HepG2 (cell line): ENCODE results near the gene CYP2U1. TPM values are rescaled to one million over a fixed set of nuclear protein-coding genes. Genes with fewer than 3 reads are reported as not detected.

ENCODE experiments used
- ATAC-seq: fragments of 200-7000 bp; cut with Tn5 transposase; 3 replicates; pipeline ENCODE4 v1.9.1; 2020; ENCODE audit warnings: mild to moderate bottlenecking, moderate library complexity
- BruUV-seq: library from RNA; stranded (reverse); fragments of 400-500 nt; replicated peaks from 2 replicates; lab custom pipeline; 2021; lab: Mats Ljungman, UMichigan
- CTCF ChIA-PET: fragments of 300-600 bp; formaldehyde crosslinking; extraction: SDS; loops from one replicate; lab custom pipeline; 2021; ENCODE audit warnings: low total read pairs, inconsistent platforms, low intra/inter-chr PET ratio; lab: Yijun Ruan, JAX
- POLR2A ChIA-PET: fragments of 350-600 bp; sonication (Branson Sonifier 250); formaldehyde crosslinking; loops from one replicate; lab custom pipeline; 2020; ENCODE audit warnings: antibody characterized with exemption, inconsistent platforms; lab: Yijun Ruan, JAX
- DNase-seq: peaks from one replicate; pipeline ENCODE4 v3.0.0-alpha.2; 2015; ENCODE audit warnings: low spot score
- FAIRE-seq: peaks from 3 replicates; lab custom pipeline; 2011; peaks lifted over from hg19 to GRCh38; lab: Jason Lieb, UNC
- H2AFZ ChIP-seq: one replicate; pipeline ENCODE4 v1.6.1; 2011; ENCODE audit warnings: low read length, inconsistent platforms
- H3K27ac ChIP-seq: fragments of 300-600 bp; 3 replicates; pipeline ENCODE4 v1.8.0; 2011; ENCODE audit warnings: mixed run types, mild to moderate bottlenecking, mixed read lengths, low read length, inconsistent platforms; ENCODE audit not compliant: insufficient read depth; ENCODE audit errors: extremely low read length
- H3K27me3 ChIP-seq, 2 experiments: fragments of 200-600 bp in 1 of 2; 2 replicates in 1 of 2; 3 replicates in 1 of 2; pipeline versions ENCODE4 v1.6.0 to v1.8.0; 2011; ENCODE audit warnings: low read length in 2 of 2, mild to moderate bottlenecking in 2 of 2, moderate library complexity in 2 of 2, inconsistent platforms in 1 of 2; ENCODE audit not compliant: insufficient read depth in 2 of 2, control insufficient read depth in 1 of 2
- H3K36me3 ChIP-seq, 2 experiments: fragments of 200-600 bp in 1 of 2; replicated peaks in 1 of 2; 2 replicates in 1 of 2; 3 replicates in 1 of 2; pipeline versions ENCODE4 v1.5.1 to v1.8.0; 2011; ENCODE audit warnings: low read length in 2 of 2, inconsistent platforms in 1 of 2; ENCODE audit not compliant: insufficient read depth in 2 of 2, control insufficient read depth in 1 of 2
- H3K4me1 ChIP-seq: 2 replicates; pipeline ENCODE4 v1.5.1; 2012; ENCODE audit warnings: low read length, inconsistent platforms; ENCODE audit not compliant: insufficient read depth
- H3K4me2 ChIP-seq: 2 replicates; pipeline ENCODE4 v1.6.0; 2011; ENCODE audit warnings: low read depth, low read length, inconsistent platforms
- H3K4me3 ChIP-seq, 3 experiments: fragments of 200-600 bp in 1 of 3; sonication (generic), shearing (Covaris generic) in 1 of 3; replicated peaks in 1 of 3; 2 replicates each; pipeline ENCODE4 v1.5.1; 2011 to 2016; ENCODE audit warnings: low read length in 3 of 3, inconsistent platforms in 2 of 3, low read depth in 2 of 3, mild to moderate bottlenecking in 2 of 3, control low read depth in 1 of 3, mixed read lengths in 1 of 3; ENCODE audit not compliant: insufficient read depth in 1 of 3
- H3K79me2 ChIP-seq: one replicate; pipeline ENCODE4 v1.6.1; 2011; ENCODE audit warnings: low read length, inconsistent platforms; ENCODE audit not compliant: insufficient read depth
- H3K9ac ChIP-seq: 2 replicates; pipeline ENCODE4 v1.6.0; 2011; ENCODE audit warnings: mild to moderate bottlenecking, low read depth, low read length, inconsistent platforms; ENCODE audit not compliant: insufficient read depth
- H3K9me3 ChIP-seq: 2 replicates; pipeline ENCODE4 v1.5.1; 2012; ENCODE audit warnings: mild to moderate bottlenecking, low read length
- H4K20me1 ChIP-seq: 2 replicates; pipeline ENCODE4 v1.6.0; 2011; ENCODE audit warnings: inconsistent platforms, mild to moderate bottlenecking, low read length, moderate library complexity; ENCODE audit not compliant: insufficient read depth
- BCL3 ChIP-seq: sonication (generic); formaldehyde crosslinking; IDR thresholded peaks from 2 replicates; pipeline ENCODE4 v1.5.1; 2020; ENCODE audit warnings: mild to moderate bottlenecking, missing genetic modification reagents, moderate library complexity
- SAP130 ChIP-seq: IDR thresholded peaks from 2 replicates; pipeline ENCODE4 v1.6.1; 2016; ENCODE audit warnings: low read depth
- SMARCE1 ChIP-seq: fragments of 450-650 bp; IDR thresholded peaks from 2 replicates; pipeline ENCODE4 v1.6.1; 2017; ENCODE audit warnings: borderline replicate concordance
- ZNF224 ChIP-seq: sonication (generic); formaldehyde crosslinking; IDR thresholded peaks from 2 replicates; pipeline ENCODE4 v1.5.0; 2020; ENCODE audit warnings: mild to moderate bottlenecking, missing genetic modification reagents
- ZNF292 ChIP-seq: sonication (generic); formaldehyde crosslinking; IDR thresholded peaks from 2 replicates; pipeline ENCODE4 v1.8.1; 2022; ENCODE audit warnings: mild to moderate bottlenecking, low read depth, missing genetic modification reagents, borderline replicate concordance
- WGBS: methylation state at CpG from one replicate; pipeline ENCODE4 v1.1.6; 2017; ENCODE audit warnings: low lambda C conversion rate; 5-methylcytosine and 5-hydroxymethylcytosine counted together
- in situ Hi-C: cut with HindIII; loops from 2 replicates; pipeline ENCODE4 v1.10.0; 2017; ENCODE audit warnings: low pct_unique_long_range_greater_than_20kb; ENCODE audit not compliant: extremely low pct_ligation_motif_present
- intact Hi-C: fragments of 100-400 bp; cut with micrococcal nuclease; formaldehyde crosslinking; loops from one replicate; pipeline ENCODE4 v1.10.0; 2022; ENCODE audit not compliant: unreplicated experiment
- polyA plus RNA-seq, 8 experiments: library from polyadenylated mRNA; depleted of rRNA in 3 of 8; stranded (reverse) in 7 of 8; unstranded in 1 of 8; fragments of >200 nt; fragmentation: Illumina TruSeq in 4 of 8; extraction: Trizol in 4 of 8; gene quantifications; 2 replicates each; pipeline versions ENCODE4 v1.2.1 to v1.2.3, GENCODE V29; 2011 to 2016; ENCODE audit warnings: low read depth in 4 of 8, missing spikeins in 1 of 8, mixed read lengths in 1 of 8; ENCODE audit not compliant: insufficient read depth in 1 of 8
- total RNA-seq, 5 experiments: library from RNA; depleted of rRNA; stranded (reverse); fragments of >200 nt; fragmentation: Illumina TruSeq; extraction: Trizol; gene quantifications; 2 replicates each; pipeline ENCODE4 v1.2.3, GENCODE V29; 2016; ENCODE audit warnings: low read depth in 1 of 5
- TF ChIP-seq, protein P1 (sequence below): sonication (generic); formaldehyde crosslinking; IDR thresholded peaks from 2 replicates; pipeline ENCODE4 v1.4.0; 2020; ENCODE audit warnings: missing genetic modification reagents, borderline replicate concordance
- TF ChIP-seq, protein P2 (sequence below): sonication (generic); formaldehyde crosslinking; IDR thresholded peaks from 2 replicates; pipeline ENCODE4 v1.8.0; 2022; ENCODE audit warnings: mild to moderate bottlenecking, missing genetic modification reagents, moderate library complexity
- TF ChIP-seq, protein P3 (sequence below): sonication (generic); formaldehyde crosslinking; IDR thresholded peaks from 2 replicates; pipeline ENCODE4 v1.9.0; 2022; ENCODE audit warnings: low read depth, missing genetic modification reagents
- TF ChIP-seq, protein P4 (sequence below): sonication (generic); formaldehyde crosslinking; IDR thresholded peaks from 2 replicates; pipeline ENCODE4 v1.5.0; 2020; ENCODE audit warnings: missing genetic modification reagents

Gene CYP2U1
- total and polyA plus RNA-seq, 2 of the 13 experiments (the other 11 are each of a cell fraction or from before 2014, with no cell fraction given): 1.4 to 3.4 TPM

- Histone ChIP-seq H3K4me1 (no peaks in the 10 kb centered on the region), H3K4me3 (no peak overlapping the region), H3K9me3 (no peaks in the 10 kb centered on the region), H3K79me2 (no peaks in the 10 kb centered on the region), H3K27ac (no peak overlapping the region), H3K27me3 (no peaks in the 10 kb centered on the region), H3K36me3 (no peaks in the 10 kb centered on the region), H3K4me2 (no peak overlapping the region), H3K9ac (no peak overlapping the region), H2AFZ (no peak overlapping the region), H4K20me1 (no peaks in the 10 kb centered on the region)
- 100% methylated on average over 1 of the region's 1 CpG for WGBS
- no peak for ATAC-seq
- CTCF ChIA-PET: no interaction called here
- no peak for FAIRE-seq
- in situ Hi-C loops: no loop called here
- POLR2A ChIA-PET: no interaction called here
- intact Hi-C loops: no loop called here
- BruUV-seq: no TSS peak
- TF ChIP-seq SAP130 (CRISPR knock-in tag) (no peak), BCL3 (CRISPR knock-in tag) (no peak), ZNF224 (CRISPR knock-in tag) (no peak), SMARCE1 (no peak), ZNF292 (CRISPR knock-in tag) (no peak)
- TF ChIP-seq, protein P1, sequence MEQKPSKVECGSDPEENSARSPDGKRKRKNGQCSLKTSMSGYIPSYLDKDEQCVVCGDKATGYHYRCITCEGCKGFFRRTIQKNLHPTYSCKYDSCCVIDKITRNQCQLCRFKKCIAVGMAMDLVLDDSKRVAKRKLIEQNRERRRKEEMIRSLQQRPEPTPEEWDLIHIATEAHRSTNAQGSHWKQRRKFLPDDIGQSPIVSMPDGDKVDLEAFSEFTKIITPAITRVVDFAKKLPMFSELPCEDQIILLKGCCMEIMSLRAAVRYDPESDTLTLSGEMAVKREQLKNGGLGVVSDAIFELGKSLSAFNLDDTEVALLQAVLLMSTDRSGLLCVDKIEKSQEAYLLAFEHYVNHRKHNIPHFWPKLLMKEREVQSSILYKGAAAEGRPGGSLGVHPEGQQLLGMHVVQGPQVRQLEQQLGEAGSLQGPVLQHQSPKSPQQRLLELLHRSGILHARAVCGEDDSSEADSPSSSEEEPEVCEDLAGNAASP (CRISPR knock-in tag): no peak
- TF ChIP-seq, protein P2, sequence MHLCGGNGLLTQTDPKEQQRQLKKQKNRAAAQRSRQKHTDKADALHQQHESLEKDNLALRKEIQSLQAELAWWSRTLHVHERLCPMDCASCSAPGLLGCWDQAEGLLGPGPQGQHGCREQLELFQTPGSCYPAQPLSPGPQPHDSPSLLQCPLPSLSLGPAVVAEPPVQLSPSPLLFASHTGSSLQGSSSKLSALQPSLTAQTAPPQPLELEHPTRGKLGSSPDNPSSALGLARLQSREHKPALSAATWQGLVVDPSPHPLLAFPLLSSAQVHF (CRISPR knock-in tag): no peak
- TF ChIP-seq, protein P3, sequence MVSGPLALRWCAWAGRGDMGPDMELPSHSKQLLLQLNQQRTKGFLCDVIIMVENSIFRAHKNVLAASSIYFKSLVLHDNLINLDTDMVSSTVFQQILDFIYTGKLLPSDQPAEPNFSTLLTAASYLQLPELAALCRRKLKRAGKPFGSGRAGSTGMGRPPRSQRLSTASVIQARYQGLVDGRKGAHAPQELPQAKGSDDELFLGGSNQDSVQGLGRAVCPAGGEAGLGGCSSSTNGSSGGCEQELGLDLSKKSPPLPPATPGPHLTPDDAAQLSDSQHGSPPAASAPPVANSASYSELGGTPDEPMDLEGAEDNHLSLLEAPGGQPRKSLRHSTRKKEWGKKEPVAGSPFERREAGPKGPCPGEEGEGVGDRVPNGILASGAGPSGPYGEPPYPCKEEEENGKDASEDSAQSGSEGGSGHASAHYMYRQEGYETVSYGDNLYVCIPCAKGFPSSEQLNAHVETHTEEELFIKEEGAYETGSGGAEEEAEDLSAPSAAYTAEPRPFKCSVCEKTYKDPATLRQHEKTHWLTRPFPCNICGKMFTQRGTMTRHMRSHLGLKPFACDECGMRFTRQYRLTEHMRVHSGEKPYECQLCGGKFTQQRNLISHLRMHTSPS (CRISPR knock-in tag): no peak
- TF ChIP-seq, protein P4, sequence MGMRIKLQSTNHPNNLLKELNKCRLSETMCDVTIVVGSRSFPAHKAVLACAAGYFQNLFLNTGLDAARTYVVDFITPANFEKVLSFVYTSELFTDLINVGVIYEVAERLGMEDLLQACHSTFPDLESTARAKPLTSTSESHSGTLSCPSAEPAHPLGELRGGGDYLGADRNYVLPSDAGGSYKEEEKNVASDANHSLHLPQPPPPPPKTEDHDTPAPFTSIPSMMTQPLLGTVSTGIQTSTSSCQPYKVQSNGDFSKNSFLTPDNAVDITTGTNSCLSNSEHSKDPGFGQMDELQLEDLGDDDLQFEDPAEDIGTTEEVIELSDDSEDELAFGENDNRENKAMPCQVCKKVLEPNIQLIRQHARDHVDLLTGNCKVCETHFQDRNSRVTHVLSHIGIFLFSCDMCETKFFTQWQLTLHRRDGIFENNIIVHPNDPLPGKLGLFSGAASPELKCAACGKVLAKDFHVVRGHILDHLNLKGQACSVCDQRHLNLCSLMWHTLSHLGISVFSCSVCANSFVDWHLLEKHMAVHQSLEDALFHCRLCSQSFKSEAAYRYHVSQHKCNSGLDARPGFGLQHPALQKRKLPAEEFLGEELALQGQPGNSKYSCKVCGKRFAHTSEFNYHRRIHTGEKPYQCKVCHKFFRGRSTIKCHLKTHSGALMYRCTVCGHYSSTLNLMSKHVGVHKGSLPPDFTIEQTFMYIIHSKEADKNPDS: no peak
- no peak for DNase-seq
These were observed 8.0 kb downstream of the CYP2U1 start for GRCh38 chr4:107939307-107939706.
